Measurements from ENCODE around the gene SH2D3A. TPM values are rescaled to one million over a fixed set of nuclear protein-coding genes. Genes with fewer than 3 reads are reported as not detected.

Gene SH2D3A
- total RNA-seq, 1 donor from 2014 or later = 27.6 TPM

DNA sequence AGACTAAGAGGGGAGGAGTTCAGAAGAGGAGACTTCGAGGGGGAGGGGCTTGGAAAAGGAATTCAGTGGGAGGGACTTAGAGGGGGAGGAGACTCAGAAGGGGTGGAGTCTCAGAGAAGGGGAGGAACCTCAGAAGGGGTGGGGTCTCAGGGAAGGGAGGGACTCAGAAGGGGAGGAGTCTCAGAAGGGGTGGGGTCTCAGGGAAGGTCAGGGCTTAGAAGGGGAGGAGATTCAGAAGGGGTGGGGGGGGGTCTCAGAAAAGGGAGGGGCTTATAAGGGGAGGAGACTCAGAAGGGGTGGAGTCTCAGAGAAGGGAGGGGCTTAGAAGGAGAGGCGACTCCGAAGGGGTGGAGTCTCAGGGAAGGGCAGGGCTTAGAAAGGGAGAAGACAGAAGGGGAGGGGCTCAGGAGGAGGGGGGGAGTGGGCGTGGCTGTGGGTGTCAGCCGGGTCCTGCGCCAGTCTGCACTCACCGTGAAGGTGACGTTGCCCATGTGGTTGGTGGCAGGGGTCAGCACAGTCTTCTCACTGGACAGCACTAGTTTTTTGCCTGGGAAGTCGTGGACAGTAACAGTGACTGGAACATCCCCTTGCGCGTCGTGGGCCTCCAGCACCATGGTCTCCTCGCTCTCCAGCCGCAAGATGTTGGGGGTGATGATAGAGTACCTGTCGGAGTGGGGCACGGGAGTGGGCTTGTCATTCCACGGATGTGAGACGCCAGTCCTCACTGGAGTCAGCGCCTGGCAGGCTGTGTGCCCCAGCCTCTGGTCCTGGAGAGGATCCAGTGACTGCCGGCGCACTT, 48.3 kb downstream of the SH2D3A start:
- TF ChIP-seq, protein P1, sequence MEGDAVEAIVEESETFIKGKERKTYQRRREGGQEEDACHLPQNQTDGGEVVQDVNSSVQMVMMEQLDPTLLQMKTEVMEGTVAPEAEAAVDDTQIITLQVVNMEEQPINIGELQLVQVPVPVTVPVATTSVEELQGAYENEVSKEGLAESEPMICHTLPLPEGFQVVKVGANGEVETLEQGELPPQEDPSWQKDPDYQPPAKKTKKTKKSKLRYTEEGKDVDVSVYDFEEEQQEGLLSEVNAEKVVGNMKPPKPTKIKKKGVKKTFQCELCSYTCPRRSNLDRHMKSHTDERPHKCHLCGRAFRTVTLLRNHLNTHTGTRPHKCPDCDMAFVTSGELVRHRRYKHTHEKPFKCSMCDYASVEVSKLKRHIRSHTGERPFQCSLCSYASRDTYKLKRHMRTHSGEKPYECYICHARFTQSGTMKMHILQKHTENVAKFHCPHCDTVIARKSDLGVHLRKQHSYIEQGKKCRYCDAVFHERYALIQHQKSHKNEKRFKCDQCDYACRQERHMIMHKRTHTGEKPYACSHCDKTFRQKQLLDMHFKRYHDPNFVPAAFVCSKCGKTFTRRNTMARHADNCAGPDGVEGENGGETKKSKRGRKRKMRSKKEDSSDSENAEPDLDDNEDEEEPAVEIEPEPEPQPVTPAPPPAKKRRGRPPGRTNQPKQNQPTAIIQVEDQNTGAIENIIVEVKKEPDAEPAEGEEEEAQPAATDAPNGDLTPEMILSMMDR (conservative IDR thresholded peaks at IDR 0.05; ENCODE audit: low read depth, low read length) = no peak
- no peak for DNase-seq (ENCODE audit: low read depth)
- peak overlapping the region; percentile 64 for H3K4me3 ChIP-seq (ENCODE audit: low read depth, low read length)

DNA sequence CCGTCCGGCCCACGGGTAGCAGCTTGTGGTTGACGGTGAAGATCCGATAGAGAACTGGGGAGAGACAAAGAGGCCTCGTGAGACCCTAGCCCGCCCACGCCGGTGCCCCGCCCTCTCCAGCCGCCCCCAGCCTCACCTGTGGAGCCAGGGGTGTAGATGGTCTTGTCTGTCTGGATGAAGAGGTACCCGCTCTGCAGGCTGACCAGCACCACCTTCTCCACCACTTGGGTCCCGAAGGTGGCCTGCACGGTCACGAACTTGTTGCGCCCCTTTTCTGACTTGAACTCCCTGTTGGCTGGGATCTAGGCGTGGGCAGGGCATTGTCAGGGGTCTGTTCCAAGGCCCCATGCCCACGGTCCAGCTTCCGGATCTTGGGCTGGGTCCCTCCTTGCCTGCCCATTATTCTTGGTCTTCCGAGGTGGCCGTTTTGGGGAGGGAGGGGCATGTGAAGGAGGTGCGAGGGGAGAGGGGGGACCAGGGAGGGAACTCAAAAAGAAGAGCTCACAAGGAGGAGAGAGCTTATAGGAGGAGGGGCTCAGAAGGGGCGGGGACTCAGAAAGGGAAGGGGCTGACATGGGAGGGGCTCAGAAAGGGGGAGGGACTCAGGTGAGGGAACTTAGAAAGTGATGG, 49.0 kb downstream of the SH2D3A start:
- TF ChIP-seq, protein P1 (conservative IDR thresholded peaks at IDR 0.05; ENCODE audit: low read depth, low read length) = no peak
- H3K4me3 ChIP-seq (ENCODE audit: low read depth, low read length) = no peak overlapping the region
- no peak for DNase-seq (ENCODE audit: low read depth)

DNA sequence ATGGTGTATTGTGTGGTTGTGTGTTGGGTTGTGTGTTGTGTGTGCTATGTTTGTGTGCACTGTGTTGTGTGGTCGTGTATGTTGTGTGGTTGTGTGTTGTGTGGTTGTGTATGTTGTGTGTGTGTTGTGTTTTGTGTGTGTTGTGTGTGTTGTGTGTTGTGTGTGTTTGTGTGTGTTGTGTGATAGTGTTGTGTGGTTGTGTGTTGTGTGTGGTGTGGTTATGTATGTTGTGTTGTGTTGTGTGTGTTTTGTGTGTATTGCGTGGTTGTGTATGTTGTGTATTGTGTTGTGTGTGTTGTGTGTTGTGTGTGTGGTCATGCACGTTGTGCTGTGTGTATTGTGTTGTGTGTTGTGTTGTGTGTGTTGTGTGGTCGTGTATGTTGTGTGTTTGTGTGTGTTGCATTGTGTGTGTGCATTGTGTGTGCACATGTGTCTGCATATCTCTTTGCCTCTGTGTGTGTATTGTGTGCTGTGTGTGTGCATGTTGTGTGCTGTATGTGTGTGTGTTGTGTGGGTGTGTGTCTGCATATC, 49.7 kb downstream of the SH2D3A start:
- no peak overlapping the region for H3K4me3 ChIP-seq (ENCODE audit: low read depth, low read length)
- no peak for DNase-seq (ENCODE audit: low read depth)
- TF ChIP-seq, protein P1 (conservative IDR thresholded peaks at IDR 0.05; ENCODE audit: low read depth, low read length) = no peak

DNA sequence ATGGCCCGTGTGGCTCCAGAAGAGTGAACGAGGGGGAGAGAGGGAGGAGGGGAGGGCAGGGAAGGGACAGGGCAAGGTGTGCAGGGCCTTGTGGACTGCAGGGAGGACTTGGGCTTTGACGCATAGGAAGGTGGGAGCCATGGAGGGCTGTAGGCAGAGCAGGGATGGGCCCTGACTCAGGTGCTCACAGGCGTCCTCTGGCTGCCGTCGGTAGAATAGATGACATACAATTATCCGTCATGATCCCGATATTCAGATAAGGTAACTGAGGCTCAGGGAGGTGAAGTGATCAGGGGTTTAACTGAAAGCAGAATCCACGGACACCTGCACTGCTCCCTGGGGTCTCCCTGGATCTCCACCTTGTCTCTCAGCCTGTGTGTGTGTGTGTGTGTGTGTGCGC, 50.2 kb downstream of the SH2D3A start:
- DNase-seq (ENCODE audit: low read depth) = no peak
- TF ChIP-seq, protein P1 (conservative IDR thresholded peaks at IDR 0.05; ENCODE audit: low read depth, low read length) = peak; percentile 12
- H3K4me3 ChIP-seq (ENCODE audit: low read depth, low read length) = no peak overlapping the region

DNA sequence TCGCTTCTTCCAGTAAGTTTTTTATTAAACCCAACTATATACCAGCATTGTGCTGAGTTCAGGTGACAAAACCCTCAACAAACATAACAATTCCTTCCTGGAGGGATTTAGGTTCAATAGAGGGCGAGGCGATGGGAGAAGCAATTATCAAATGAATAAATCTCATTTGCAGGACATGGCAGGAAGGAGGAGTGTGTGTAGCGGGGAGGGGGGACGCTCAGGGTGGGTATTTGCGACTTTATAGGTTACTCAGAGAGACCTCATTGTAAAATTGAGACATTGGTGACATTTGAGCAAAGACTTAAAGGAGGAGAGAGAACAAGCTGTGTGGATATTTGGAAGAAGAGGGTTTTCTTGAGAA, 50.6 kb downstream of the SH2D3A start:
- DNase-seq (ENCODE audit: low read depth) = no peak
- TF ChIP-seq, protein P1 (conservative IDR thresholded peaks at IDR 0.05; ENCODE audit: low read depth, low read length) = no peak

DNA sequence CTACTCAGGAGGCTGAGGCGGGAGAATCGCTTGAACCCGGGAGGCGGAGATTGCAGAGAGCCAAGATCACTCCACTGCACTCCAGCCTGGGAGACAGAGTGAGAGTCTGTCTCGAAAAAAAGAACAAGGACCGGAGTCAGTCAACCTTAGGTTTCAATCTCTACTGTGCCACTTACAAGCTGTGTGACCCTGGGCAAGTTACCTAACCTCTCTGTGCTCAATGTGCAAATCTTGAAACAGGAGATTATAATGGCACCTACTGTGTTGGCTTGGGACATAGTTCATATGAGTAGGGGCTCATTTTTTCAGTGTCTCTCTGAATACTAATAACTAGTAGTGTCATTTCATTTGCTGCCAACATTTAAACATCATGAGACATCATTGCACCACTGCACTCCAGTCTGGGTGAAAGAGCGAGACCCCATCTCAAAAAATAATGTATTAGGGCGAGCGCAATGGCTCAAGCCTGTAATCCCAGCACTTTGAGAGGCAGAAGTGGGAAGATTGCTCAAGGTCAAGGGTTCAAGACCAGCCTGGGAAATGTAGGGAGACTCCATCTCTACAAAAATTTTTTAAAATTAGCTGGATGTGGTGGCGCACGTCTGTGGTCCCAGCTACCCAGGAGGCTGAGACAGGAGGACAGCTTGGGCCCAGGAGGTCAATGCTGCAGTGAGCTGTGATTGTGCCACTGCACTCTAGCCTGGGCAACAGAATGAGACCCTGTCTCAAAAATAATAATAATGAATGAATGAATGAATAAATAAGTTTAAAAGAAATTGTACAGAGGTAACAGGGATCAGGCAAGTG, 52.3 kb downstream of the SH2D3A start:
- H3K4me3 ChIP-seq (ENCODE audit: low read depth, low read length) = no peak overlapping the region
- TF ChIP-seq, protein P1 (conservative IDR thresholded peaks at IDR 0.05; ENCODE audit: low read depth, low read length) = no peak
- DNase-seq (ENCODE audit: low read depth) = no peak

More for the DNA sequence above, 50.6 kb downstream of the SH2D3A start:
- H3K4me3 ChIP-seq (ENCODE audit: low read depth, low read length) = no peak overlapping the region
